OCI-LY1 (cell line): ENCODE measurements around the gene ZNF497.

Experiments
- H2AFZ ChIP-seq: fragments of 200-600 bp; sonication (generic), shearing (Covaris generic); 2 replicates; pipeline ENCODE4 v1.6.0; 2014; ENCODE audit warnings: antibody characterized with exemption, mild to moderate bottlenecking, low read length
- H3F3A ChIP-seq: fragments of 200-600 bp; sonication (generic), shearing (Covaris generic); 2 replicates; pipeline ENCODE4 v1.6.0; 2014; ENCODE audit warnings: mild to moderate bottlenecking, antibody characterized with exemption, low read length, moderate library complexity; ENCODE audit not compliant: insufficient read depth
- H3K27ac ChIP-seq: fragments of 200-600 bp; sonication (generic); 2 replicates; pipeline ENCODE4 v1.5.1; 2014; ENCODE audit warnings: low read length, mixed run types, mild to moderate bottlenecking, low read depth; ENCODE audit not compliant: poor library complexity, severe bottlenecking
- H3K27me3 ChIP-seq: fragments of 200-600 bp; sonication (generic); 2 replicates; pipeline ENCODE4 v1.6.0; 2014; ENCODE audit warnings: antibody characterized with exemption, mild to moderate bottlenecking, low read length, moderate library complexity; ENCODE audit not compliant: insufficient read depth
- H3K36me3 ChIP-seq: fragments of 200-600 bp; sonication (generic); 2 replicates; pipeline ENCODE4 v1.6.1; 2014; ENCODE audit warnings: mild to moderate bottlenecking, antibody characterized with exemption, low read length, moderate library complexity, mixed read lengths; ENCODE audit not compliant: insufficient read depth
- H3K4me1 ChIP-seq: fragments of 200-600 bp; sonication (generic); 2 replicates; pipeline ENCODE4 v1.5.1; 2014; ENCODE audit warnings: mild to moderate bottlenecking, low read length, moderate library complexity; ENCODE audit not compliant: insufficient read depth, severe bottlenecking
- H3K4me2 ChIP-seq: fragments of 200-600 bp; sonication (generic), shearing (Covaris generic); 2 replicates; pipeline ENCODE4 v1.6.1; 2014; ENCODE audit warnings: low read length
- H3K4me3 ChIP-seq: fragments of 200-600 bp; sonication (generic); 2 replicates; pipeline ENCODE4 v1.5.1; 2014; ENCODE audit warnings: low read length, low read depth, mild to moderate bottlenecking, mixed read lengths; ENCODE audit not compliant: poor library complexity, severe bottlenecking
- H3K79me2 ChIP-seq: fragments of 200-600 bp; shearing (Covaris generic); 2 replicates; pipeline ENCODE4 v1.6.1; 2016; ENCODE audit warnings: mixed run types, low read length, mixed read lengths; ENCODE audit not compliant: insufficient read depth
- H3K9ac ChIP-seq: fragments of 200-600 bp; sonication (generic), shearing (Covaris generic); 2 replicates; pipeline ENCODE4 v1.6.1; 2014; ENCODE audit warnings: mild to moderate bottlenecking, low read length, mixed read lengths
- H3K9me2 ChIP-seq: fragments of 200-600 bp; sonication (generic), shearing (Covaris generic); 2 replicates; pipeline ENCODE4 v1.6.1; 2014; ENCODE audit warnings: low read depth, mild to moderate bottlenecking, low read length, mixed read lengths
- H3K9me3 ChIP-seq: fragments of 200-600 bp; shearing (Covaris generic); 2 replicates; pipeline ENCODE4 v1.6.1; 2014; ENCODE audit warnings: low read length, mixed read lengths
- H4K20me1 ChIP-seq: fragments of 200-600 bp; sonication (generic), shearing (Covaris generic); 2 replicates; pipeline ENCODE4 v1.6.0; 2016; ENCODE audit warnings: mild to moderate bottlenecking, low read length; ENCODE audit not compliant: insufficient read depth
- EZH2 ChIP-seq: fragments of 200-600 bp; sonication (generic), shearing (Covaris generic); IDR thresholded peaks from 2 replicates; pipeline ENCODE4 v1.8.0; 2017; ENCODE audit warnings: borderline replicate concordance, mixed run types, mild to moderate bottlenecking, antibody characterized with exemption, low read length, moderate library complexity, mixed read lengths
- TF ChIP-seq, protein P1 (sequence below): fragments of 200-600 bp; sonication (generic), shearing (Covaris generic); IDR thresholded peaks from 2 replicates; pipeline ENCODE4 v1.5.1; 2017; ENCODE audit warnings: mild to moderate bottlenecking, antibody characterized with exemption, low read length, moderate library complexity, mixed read lengths

Gene ZNF497

DNA sequence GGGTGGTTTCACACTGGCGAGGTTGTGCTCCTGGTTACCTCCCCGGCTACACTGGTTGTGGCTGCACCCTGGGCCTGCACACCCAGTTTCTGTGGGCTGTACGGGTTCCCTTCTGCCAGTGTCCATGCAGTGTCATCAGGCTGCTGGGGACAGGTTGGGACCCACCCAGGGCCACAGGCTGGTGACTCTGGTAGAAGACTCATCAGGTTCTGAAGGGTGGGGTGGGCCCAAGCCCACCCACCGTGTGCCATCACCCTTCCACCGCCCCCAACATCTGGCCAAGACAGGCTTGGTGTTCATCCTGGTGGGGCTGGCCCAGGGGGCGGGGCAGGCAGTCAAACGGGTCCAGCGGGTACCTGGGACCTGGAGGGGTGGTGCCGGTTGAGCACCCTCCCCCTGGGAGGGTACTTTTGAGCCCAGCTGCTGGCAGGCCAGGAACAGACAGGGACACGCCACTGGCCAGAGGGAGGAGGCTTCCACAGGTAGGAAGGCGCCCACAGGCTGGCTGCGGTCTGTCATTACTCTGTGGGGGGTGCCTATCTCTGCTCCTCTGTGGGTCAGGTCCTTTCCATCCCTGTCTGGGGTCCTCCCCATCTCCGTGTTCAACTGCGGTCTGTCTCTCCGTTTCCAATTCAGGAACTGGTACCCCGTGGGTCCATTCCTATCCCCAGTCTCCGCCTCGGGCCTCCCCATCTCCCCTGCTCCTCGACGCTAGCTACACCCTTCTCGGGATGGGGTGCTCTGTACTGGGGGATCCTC, 32.8 kb upstream of the ZNF497 start, which contains the start of gene RNF225:
RNF225 (plus strand) TSS at position 437 of the 759 bp plus-strand sequence. CDS start 434 bp downstream, outside the sequence.
- H3F3A ChIP-seq, result no peaks in the 10 kb centered on the region
- no peaks in the 10 kb centered on the region for H4K20me1 ChIP-seq
- H3K27ac ChIP-seq, result no peak within 1 kb of the TSS
- peaks cover 56% of the 10 kb centered on the region for H3K36me3 ChIP-seq
- no peaks in the 10 kb centered on the region for H3K79me2 ChIP-seq
- no peaks in the 10 kb centered on the region for H3K9me2 ChIP-seq
- peaks cover 5% of the 10 kb centered on the region for H3K4me1 ChIP-seq
- H3K27me3 ChIP-seq, result no peaks in the 10 kb centered on the region
- no peaks in the 10 kb centered on the region for H3K9me3 ChIP-seq
- TF ChIP-seq EZH2, result no peak
- TF ChIP-seq, protein P1, sequence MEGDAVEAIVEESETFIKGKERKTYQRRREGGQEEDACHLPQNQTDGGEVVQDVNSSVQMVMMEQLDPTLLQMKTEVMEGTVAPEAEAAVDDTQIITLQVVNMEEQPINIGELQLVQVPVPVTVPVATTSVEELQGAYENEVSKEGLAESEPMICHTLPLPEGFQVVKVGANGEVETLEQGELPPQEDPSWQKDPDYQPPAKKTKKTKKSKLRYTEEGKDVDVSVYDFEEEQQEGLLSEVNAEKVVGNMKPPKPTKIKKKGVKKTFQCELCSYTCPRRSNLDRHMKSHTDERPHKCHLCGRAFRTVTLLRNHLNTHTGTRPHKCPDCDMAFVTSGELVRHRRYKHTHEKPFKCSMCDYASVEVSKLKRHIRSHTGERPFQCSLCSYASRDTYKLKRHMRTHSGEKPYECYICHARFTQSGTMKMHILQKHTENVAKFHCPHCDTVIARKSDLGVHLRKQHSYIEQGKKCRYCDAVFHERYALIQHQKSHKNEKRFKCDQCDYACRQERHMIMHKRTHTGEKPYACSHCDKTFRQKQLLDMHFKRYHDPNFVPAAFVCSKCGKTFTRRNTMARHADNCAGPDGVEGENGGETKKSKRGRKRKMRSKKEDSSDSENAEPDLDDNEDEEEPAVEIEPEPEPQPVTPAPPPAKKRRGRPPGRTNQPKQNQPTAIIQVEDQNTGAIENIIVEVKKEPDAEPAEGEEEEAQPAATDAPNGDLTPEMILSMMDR, result no peak
- H3K4me3 ChIP-seq, result no peak within 1 kb of the TSS
- no peak within 1 kb of the TSS for H3K4me2 ChIP-seq
- H3K9ac ChIP-seq, result no peak within 1 kb of the TSS
- no peak within 1 kb of the TSS for H2AFZ ChIP-seq

DNA sequence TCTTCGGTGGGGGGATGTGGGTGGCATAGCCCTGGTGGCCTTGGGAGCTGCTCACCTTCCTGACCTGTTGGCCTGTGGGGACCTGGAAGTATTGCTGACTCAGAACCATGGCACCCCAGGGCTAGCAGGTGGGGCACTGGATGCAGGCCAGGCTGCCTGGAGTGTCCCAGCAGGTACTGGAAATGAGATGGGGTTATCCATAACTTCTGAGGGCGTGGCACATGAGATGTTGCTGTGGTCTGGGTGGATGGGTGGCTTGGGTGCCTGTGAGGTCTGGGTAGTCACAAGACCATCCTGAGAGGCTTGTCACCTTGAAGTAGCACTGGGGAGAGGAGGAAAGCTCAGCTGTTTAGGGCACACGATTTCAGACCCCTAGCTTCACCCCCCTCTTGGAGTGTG, 32.3 kb upstream of the ZNF497 start:
- Histone ChIP-seq H3K9ac (no peak overlapping the region), H4K20me1 (no peaks in the 10 kb centered on the region), H3K36me3 (peaks cover 62% of the 10 kb centered on the region), H3K27me3 (no peaks in the 10 kb centered on the region), H3F3A (no peaks in the 10 kb centered on the region), H3K79me2 (no peaks in the 10 kb centered on the region), H3K4me3 (no peak overlapping the region), H3K4me1 (peaks cover 5% of the 10 kb centered on the region), H2AFZ (no peak overlapping the region), H3K27ac (no peak overlapping the region), H3K4me2 (no peak overlapping the region), H3K9me3 (no peaks in the 10 kb centered on the region), H3K9me2 (no peaks in the 10 kb centered on the region)
- TF ChIP-seq EZH2, result no peak
- TF ChIP-seq, protein P1, result no peak

DNA sequence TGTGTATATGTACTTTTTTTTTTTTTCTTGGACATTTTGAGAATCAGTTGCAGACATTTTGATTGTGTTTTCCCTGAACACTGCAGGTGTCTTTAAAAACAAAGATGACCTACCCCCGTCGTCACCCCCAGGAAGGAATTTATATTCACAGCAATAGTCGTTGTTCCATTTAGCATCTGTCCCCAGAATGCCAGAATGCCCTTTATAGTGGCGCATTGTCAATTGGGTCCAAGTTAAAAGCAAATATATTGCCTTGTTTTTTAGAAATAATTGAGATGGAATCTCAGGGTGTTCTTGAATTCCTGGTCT, 31.1 kb upstream of the ZNF497 start:
- H3F3A ChIP-seq, result 0 out of 2 replicates have a peak, but pooled peaks cover 4% of the 10 kb centered on the region
- H3K9me2 ChIP-seq, result no peaks in the 10 kb centered on the region

More for the DNA sequence above, 31.1 kb upstream of the ZNF497 start:
- Histone ChIP-seq H3K4me3 (no peak overlapping the region), H3K4me1 (peaks cover 11% of the 10 kb centered on the region), H4K20me1 (no peaks in the 10 kb centered on the region), H3K9ac (no peak overlapping the region), H3K36me3 (peaks cover 71% of the 10 kb centered on the region), H2AFZ (no peak overlapping the region), H3K4me2 (no peak overlapping the region), H3K79me2 (peaks cover 6% of the 10 kb centered on the region), H3K9me3 (no peaks in the 10 kb centered on the region), H3K27ac (no peak overlapping the region), H3K27me3 (no peaks in the 10 kb centered on the region)
- no peak for TF ChIP-seq EZH2
- TF ChIP-seq, protein P1, result no peak
